ENCODE data around the gene GSX2.
"Not testable (repeated sequence)": the region's sequence is repeated elsewhere in the genome, so short reads cannot be mapped to it uniquely, and the experiment has no call there.

The GSX2 gene

DNA sequence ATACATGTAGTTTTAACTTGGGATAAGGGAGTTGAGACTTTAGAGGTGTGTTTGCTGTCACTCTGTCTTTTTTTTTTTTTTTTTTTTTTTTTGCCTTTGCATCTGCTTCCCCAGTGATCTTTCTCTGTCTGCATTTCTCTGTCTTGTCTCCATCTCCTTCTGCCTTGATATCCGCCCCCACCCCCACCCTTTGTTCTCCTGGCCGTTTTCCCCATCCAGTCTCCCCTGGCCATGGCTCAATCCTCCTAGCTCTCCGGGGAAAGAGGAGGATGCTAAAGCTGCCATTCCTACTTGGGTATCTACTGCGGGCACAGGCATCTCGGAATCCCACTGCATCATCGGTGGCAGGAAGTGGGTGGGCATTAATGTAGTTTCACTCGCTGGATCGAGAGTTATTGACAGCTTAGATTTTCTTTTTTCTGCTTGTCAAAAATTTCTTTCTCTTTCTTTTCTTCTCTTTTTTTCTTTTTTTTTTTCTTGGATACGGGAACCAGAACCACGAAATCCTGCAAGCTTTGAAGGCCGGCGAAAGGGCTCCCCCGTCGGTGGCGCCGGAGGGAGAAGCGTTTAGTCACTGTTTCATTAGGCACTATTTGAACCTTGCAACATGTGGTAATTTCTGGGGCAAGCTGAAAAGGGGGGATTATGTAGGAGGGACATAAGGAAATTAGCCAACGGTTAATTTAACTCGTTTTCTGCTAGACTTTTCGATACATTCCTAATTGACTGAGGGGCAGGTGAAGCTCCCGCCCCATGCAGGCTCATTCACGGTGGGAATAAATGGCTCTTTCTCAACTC is 8.2 kb downstream of the GSX2 start:
- no peak for DNase-seq

DNA sequence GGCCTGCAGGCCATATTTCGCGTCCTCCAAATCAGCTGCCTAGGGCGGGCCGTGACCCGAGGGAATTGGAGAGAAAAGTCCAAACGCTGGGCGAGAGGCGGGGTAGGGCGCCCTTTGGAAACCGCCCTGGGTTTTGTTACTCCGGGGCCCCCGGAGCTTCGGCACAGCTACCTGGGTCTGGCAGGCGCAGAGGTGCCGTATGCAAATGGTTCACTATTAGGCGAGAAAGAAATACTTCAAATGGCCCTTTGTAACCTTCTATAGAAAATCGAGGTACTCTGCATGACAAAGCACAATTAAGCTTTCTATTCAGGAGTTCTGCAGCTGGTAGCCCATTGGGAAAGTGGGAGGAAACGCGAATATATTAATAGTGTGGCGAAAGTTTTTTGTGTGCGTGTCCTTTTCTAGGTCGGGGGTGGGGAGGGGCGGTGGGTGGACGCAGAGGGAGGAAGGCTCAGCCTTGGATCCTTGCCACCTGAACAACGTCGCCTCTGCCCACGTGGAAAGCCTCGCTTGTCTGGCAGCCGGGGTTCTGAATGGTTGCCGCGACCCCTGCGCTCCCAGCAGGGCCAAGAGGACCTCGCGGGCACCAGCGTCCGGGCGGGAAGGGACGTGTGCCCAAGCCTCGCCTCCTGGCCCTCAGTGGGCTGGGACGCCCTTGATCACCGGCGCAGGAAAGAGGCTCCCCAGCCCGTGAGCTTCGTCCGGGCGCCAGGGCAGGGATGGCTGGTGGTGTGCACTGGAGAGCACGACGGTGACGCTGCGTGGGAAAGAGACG is 9.5 kb downstream of the GSX2 start:
- no peak for DNase-seq

DNA sequence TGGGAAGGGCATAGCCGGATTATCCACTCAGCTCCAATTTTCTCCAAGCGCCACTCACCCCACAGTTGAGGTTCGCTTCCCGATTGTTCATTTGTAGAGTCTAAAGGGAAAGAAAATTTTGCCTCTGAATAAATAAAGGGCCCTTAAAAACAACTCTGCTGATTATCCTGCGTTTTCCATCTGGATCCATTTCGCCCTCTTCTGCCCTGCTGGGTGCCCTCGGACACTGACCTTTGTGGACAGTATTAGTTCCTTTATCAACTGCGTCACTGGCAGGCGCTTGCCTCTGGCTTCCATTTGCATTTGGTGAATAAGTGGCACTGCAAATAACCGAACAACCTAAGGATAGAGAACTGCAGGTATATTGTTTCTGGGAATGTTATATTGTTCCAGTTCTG is 10.1 kb downstream of the GSX2 start:
- no peak for DNase-seq

DNA sequence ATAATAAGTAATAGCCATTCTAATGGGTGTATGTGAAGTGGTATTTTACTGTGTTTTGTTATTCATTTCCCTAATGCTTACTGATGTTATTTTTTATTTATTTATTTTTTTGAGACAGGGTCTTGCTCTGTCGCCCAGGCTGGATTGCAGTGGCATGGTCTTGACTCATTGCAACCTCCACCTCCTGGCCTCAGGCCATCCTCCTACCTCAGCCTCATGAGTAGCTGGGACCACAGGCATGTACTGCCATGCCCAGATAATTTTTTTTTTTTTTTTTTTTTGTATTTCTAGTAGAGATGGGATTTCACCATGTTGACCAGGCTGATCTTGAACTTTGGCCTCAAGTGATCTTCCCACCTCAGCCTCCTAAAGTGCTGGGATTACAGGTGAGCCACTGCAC is 13.2 kb downstream of the GSX2 start:
- not testable (repeated sequence) for DNase-seq

DNA sequence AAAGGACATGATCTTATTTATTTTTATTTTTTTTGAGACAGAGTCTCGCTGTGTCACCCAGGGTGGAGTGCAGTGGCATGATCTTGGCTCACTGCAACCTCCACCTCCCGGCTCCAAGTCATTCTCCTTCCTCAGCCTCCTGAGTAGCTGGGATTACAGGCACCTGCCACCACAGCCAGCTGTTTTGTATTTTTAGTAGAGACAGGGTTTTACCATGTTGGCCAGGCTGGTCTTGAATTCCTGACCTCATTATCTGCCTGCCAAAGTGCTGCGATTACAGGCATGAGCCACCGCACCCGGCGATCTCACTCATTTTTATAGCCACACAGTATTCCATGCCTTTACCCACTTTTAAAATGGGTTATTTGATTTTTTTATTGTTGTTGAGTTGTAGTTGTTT is 16.3 kb downstream of the GSX2 start:
- not testable (repeated sequence) for DNase-seq

DNA sequence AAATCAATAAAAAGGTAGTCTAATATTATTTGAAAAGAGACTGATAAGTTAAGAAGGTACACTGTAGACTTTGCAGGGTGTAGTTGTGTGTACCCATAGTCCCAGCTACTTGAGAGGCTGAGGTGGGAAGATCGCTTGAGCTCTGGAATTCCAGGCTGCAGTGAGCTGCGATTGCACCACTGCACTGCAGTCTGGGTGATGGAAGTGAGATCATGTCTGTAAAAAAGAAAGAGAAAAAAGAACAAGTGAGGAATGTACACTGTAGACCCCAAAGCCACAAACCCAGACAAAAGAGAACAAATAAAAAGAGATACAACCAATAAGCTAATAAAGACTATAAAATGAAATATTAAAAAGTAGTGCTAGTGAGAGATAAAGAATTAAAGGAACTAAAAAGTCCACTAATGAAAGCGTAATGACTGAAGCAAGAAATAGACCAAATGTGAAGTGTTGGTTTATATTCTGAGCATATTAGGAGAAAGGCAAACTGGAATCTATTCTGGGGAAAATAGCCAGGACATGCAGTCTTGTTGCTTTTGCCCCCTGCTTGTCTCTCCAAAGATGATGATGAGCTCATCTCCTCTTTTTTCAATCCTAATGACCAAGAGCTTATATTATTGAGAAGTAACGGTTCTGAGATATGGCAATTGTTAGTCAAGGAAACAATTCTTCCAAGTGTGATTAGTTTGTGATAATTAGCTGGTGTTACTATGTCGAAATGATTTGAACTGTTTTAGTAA is 19.1 kb downstream of the GSX2 start:
- no peak for DNase-seq

DNA sequence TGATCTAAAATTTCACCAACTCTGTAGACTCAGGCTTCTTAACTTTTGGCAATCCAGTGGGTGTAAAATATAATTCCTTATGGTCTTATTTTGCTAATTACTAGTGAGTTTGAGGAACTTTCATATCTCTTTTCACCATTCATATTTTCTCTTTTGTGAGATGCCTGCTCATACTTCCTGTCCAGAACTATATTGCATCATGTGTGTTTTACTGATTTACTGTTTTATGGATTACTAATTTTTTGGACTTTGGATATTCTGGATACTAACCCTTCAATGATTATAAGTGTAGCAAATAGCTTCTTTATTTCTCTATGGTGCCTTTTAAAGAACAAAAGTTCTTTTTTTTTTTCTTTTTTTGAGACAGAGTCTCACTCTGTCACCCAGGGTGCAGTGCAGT is 20.6 kb downstream of the GSX2 start:
- DNase-seq: no peak

DNA sequence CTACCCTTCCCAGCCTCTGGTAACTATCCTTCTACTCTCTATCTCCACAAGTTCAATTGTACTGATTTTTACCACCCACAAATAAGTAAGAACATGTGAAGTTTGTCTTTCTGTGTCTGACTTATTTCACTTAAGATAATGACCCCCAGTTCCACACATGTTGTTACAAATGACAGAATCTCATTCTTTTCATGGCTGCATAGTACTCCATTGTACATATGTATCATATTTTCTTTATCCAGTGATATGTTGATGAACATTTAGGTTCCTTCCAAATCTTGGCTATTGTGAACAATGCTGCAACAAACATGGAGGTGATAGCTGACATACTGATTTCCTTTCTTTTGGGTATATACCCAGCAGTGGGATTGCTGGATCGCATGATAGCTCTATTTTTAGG is 27.7 kb downstream of the GSX2 start:
- no peak for DNase-seq

DNA sequence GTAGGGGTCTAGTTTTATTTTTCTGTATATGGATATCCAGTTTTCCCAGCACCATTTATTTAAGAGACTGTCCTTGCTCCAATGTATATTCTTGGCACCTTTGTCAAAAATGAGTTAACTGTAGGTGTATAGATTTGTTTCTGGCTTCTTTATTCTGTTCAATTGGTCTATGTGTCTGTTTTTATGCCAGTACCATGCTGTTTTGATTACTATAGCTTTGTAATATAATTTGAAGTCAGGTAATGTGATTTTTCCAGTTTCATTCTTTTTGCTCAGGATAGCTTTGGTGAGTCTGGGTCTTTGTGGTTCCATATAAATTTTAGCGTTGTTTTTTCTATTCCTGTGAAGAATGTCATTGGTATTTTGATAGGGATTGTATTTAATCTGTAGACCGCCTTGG is 28.7 kb downstream of the GSX2 start:
- not testable (repeated sequence) for DNase-seq

DNA sequence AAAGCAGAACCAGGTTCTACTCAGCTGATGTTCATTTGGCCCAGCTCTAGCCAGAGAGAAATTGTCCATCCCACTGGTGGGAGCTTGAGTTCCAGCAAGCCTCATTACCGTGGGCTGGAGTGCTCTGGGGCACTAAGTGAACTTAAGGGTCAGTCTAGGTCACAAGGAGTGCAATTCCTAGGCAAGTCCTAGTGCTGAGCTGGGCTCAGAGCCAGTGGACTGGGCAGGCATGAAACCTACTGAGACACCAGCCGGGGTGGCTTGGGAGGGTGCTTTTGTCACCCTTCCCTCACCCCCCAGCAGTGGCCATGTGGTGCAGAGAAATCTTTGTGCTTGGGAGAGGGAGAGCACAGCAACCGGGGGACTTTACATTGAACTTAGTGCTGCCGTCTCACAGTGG is 39.4 kb downstream of the GSX2 start:
- no peak for DNase-seq

DNA sequence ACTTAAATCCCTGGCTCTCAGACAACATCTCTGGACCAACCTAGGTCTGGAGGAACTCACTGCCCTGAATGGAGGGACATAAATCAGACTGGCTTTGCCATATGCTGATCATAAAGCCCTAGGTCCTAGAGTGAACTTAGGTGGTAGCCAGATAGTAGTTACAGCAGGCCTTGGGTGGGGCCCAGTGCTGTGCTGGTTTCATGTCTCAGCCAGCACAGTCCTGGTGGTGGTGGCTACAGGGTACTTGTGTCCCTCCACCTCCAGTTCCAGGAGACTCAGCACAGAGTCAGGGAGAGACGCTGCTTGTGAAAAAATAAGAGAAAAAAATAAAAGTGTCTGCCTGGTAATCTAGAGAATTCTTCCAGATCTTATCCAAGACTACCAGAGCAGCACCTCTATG is 40.3 kb downstream of the GSX2 start:
- DNase-seq: no peak

DNA sequence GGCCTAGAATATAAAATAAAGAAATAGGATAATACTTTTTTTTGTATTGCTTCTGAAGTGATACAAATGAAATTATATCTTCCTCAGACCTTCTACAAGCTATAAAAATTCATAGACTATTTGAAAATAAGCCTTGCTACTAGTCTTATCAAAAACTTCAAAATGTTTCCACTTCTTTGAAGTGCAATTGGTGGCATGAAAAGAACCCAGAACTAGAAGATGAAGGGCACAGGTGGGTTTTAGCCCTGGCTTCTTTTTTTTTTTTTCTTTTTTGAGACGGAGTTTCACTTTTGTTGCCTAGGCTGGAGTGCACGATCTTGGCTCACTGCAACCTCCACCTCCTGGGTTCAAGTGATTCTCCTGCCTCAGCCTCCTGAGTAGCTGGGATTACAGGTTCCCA is 44.2 kb downstream of the GSX2 start:
- no peak for DNase-seq

DNA sequence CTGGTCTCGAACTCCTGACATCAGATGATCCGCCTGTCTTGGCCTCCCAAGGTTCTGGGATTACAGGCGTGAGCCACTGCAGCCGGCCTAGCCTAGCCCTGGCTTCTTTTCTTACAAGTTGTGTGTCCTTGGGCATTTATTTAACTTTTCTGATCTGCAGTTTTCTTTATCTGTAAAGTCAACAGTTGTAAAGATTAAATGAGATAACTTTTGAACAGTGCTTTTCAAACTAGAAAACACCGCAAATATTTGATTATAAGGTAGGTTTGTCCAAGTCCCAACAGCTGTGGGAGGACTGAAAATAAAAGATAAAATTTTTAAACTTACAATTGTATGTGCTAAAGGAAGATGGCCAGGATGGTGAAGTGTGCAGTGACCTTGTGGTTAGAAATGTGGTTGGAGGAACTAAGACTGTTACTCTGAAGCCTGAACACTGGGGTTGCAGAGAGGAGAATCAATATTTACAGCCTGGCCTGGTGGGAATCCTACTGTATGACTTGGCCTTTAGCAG is 44.8 kb downstream of the GSX2 start:
- DNase-seq: no peak

DNA sequence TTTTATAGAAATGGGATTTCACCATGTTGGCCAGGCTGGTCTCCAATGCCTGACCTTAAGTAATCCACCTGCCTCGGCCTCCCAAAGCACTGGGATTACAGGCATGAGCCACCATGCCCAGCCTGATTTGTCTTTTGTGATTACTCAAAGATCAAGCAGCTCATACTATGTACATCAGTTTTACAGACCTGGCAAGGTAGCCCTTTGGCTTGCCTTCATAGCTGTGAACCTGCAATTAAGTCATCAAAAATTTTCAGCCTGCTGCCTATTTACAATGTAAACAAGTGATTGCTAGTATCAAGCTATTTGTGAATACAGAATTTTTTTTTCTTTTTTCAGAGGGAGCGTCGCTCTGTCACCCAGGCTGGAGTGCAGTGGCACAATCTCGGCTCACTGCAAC is 46.2 kb downstream of the GSX2 start:
- DNase-seq: no peak

DNA sequence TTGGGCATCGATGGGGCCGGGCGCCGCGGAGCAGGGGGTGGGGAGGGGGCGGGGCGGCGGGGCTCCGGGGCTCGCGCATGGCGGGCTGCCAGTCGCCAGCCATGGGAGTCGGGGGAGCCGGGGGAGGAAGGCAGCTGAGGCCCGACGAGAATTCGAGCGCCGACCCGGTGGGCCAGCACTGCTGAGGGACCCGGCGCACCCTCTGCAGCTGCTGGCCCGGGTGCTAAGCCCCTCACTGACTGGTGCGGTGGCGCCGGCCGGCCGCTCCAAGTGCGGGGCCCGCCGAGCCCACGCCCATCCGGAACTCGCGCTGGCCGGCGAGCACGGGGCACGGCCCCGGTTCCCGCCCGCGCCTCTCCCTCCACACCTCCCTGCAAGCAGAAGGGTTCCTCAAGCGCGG is 49.4 kb downstream of the GSX2 start:
- no peak for DNase-seq
